Peyer's patch (tissue), 4 donors: ENCODE measurements around the gene MBNL2.

Experiments used
- CTCF ChIP-seq, 6 experiments: fragments of 450-650 bp in 4 of 6; fragments of 200-600 bp in 2 of 6; sonication (generic) in 1 of 6; IDR thresholded peaks; one replicate each; pipeline ENCODE4 v1.5.1; 2017 to 2019; ENCODE audit warnings: antibody characterized with exemption in 6 of 6, mild to moderate bottlenecking in 3 of 6, moderate library complexity in 1 of 6
- POLR2A ChIP-seq, 2 donors: fragments of 450-650 bp; IDR thresholded peaks; one replicate each; pipeline ENCODE4 v1.5.1; 2017; ENCODE audit warnings: antibody characterized with exemption in 2 of 2, mild to moderate bottlenecking in 2 of 2, moderate library complexity in 2 of 2

- TF ChIP-seq CTCF (IDR thresholded peaks at IDR 0.05), result no peak
- no peak for TF ChIP-seq POLR2A (IDR thresholded peaks at IDR 0.05)
Measured at GRCh38 chr13:97334690-97335089, 112.6 kb downstream of the MBNL2 start.
